GM12873 (cell line): ENCODE data around the gene MAN1A1.

Experiments used
- TF ChIP-seq, protein P1 (sequence below): IDR thresholded peaks from 2 replicates; pipeline ENCODE4 v1.5.1; 2012; ENCODE audit warnings: low read depth, mild to moderate bottlenecking, moderate library complexity, low read length, control low read depth; ENCODE audit not compliant: insufficient read depth; ENCODE audit errors: missing control alignments

Gene MAN1A1

DNA sequence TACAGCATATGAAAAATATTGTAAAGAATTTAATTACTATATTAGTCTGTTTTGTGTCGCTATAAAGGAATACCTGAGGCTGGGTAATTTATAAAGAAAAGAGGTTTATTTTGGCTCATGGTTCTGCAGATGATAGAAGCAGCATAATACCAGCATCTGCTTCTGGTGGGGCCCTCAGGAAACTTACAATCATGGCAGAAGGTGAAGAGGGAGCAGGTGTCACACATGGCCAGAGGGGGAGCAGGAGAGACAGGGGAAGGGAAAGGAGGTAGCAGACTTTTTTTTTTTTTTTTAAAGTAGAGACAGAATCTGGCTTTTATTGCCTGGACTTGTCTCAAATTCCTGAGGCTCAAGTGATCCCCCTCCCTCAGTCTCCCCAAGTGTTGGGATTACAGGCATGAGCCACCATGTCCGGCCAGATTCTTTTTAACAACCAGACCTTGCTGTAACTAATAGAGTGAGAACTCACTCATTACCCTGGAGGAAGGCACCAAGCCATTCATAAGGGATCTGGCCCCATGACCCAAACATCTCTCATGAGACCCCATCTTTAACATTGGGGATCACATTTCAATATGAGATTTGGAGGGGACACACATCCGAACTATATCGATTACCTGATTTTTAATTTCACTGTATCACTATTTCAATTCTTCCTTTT lies 64.6 kb downstream of the MAN1A1 start:
- TF ChIP-seq, protein P1, sequence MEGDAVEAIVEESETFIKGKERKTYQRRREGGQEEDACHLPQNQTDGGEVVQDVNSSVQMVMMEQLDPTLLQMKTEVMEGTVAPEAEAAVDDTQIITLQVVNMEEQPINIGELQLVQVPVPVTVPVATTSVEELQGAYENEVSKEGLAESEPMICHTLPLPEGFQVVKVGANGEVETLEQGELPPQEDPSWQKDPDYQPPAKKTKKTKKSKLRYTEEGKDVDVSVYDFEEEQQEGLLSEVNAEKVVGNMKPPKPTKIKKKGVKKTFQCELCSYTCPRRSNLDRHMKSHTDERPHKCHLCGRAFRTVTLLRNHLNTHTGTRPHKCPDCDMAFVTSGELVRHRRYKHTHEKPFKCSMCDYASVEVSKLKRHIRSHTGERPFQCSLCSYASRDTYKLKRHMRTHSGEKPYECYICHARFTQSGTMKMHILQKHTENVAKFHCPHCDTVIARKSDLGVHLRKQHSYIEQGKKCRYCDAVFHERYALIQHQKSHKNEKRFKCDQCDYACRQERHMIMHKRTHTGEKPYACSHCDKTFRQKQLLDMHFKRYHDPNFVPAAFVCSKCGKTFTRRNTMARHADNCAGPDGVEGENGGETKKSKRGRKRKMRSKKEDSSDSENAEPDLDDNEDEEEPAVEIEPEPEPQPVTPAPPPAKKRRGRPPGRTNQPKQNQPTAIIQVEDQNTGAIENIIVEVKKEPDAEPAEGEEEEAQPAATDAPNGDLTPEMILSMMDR: peak; percentile 54

DNA sequence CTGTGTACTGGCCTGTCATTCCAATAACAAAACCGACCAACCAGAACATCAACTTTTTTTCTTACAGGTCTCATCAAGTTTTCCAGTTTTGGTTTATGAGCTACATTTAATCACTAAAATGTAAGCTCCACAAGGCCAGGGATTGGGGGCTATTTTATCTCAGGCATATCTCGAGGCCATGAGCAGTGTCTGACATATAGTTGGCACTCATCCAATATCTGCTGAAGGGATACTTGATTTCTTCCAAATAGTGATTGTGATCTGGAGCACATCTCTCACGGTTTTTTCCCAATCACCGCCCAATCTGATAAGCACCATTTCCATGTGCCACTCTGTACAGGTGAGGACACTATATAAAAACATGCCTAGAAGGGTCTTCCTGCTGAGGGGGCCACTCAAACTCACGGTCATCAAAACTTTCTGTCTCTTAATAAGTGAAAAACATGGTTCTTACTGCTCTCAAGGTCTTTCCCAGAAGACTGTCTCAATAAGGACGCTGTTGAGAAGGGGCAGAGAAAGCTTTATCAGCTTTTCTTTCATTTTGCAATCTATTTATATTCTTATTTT lies 65.5 kb downstream of the MAN1A1 start:
- TF ChIP-seq, protein P1: no peak

DNA sequence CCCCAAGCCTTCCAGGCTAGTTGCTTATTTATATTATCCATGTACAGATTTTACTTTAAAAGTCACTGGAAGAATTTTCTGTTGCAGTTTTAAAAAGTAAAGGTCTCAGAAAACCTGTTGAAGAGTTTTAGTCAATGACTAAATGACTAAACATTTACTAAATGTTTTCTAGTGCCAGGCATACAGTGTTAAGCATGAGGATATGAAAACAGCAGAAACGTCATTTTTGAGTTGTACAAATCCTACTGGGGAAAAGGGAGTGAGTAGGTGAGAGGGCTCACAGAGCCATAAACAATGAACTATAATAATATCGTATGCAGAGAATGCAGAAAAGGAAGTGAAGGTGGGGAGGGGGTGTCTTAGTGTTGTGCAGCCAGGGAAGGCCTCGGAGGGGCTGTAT lies 66.3 kb downstream of the MAN1A1 start:
- TF ChIP-seq, protein P1: no peak

DNA sequence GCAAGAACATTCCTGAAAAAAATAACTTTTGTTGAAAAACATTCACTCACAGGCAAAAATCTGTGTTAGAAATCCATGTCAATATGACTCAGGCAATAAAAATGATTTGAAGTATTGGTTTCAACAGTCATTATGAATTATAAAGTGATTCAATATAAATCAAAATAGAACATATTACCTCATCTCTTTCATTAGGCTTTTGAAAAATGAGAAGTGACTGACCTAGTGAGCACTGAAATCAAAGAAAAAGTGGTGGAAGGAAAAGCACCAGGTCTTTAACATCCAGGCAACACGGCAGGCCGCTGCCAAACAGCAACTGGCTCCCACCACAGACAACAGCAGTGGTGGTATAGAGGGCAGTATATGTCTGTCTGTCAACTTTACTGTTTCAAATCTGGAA lies 68.9 kb downstream of the MAN1A1 start:
- TF ChIP-seq, protein P1: no peak

DNA sequence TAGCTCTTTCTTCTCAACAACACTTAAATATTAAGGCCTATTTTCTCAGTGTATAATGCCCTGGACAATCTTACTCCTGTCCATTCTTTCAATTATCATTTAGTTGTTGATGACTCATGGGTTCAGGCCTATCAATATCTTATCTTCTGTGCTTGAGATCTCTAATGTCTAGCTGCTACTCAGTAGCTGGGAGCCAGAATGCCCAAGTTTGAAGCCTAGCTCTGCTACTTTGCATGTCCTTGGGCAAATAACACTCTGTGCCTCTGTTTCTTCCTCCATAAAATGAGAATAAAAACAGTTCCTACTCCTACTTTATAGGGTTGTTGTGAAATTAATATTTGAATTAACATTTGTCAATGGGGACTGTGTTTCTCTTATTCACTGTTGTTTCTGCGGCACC lies 69.5 kb downstream of the MAN1A1 start:
- TF ChIP-seq, protein P1: no peak

DNA sequence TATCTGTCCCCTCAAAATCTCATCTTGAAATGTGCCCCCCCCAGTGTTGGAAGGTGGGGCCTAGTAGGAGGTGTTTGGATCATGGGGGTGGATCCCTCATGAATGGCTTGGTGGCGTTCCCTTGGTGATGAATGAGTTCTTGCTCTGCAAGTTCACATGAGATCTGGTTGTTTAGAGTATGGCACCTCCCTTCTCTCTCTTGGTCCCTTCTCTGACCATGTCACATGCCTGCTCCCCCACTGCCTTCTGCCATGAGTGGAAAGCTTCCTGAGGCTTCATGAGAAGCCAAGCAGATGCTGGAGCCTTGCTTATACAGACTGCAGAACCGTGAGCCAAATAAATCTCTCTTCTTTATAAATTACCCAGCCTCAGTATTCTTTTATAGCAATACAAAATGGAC lies 70.9 kb downstream of the MAN1A1 start:
- TF ChIP-seq, protein P1: no peak

DNA sequence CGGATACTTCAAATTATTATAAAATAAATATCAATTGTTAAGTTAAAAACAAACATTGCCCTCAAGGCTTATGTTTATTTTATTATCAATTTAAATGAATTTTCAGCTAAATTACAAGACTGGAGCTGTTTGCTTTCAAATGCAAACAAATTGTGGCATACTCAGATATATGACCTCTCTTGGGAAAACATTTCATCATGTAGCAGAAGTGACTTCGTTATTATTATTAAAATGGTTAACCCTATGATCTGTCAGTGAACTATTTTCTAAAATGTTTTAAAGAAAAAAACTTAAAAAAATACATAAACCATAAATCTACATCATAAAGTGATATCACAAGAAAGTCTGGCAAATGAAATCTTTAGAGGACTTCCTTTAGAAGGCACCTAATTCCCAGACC lies 72.5 kb downstream of the MAN1A1 start:
- TF ChIP-seq, protein P1: no peak
